Neural crest cell (in vitro differentiated cells): ENCODE results near the gene GMDS. TPM values are rescaled to one million over a fixed set of nuclear protein-coding genes. Genes with fewer than 3 reads are reported as not detected.

Experiments
- DNase-seq: peaks from one replicate; pipeline ENCODE4 v3.0.0; 2021; ENCODE audit warnings: low read depth, mixed read lengths, low spot score
- H3K27ac Mint-ChIP-seq: one replicate; pipeline ENCODE4 v1.8.0; 2021; ENCODE audit warnings: mild to moderate bottlenecking, mixed read lengths; ENCODE audit not compliant: unreplicated experiment
- H3K27me3 Mint-ChIP-seq: 2 replicates; pipeline ENCODE4 v1.8.0; 2021; ENCODE audit warnings: low read depth, mild to moderate bottlenecking, mixed read lengths
- H3K36me3 Mint-ChIP-seq: 2 replicates; pipeline ENCODE4 v1.8.0; 2021; ENCODE audit warnings: low read depth, mild to moderate bottlenecking, mixed read lengths
- H3K4me1 Mint-ChIP-seq: 2 replicates; pipeline ENCODE4 v1.8.0; 2021; ENCODE audit warnings: mixed read lengths
- H3K4me3 Mint-ChIP-seq: one replicate; pipeline ENCODE4 v1.8.0; 2021; ENCODE audit warnings: mild to moderate bottlenecking, mixed read lengths
- H3K9me3 Mint-ChIP-seq: 2 replicates; pipeline ENCODE4 v1.8.0; 2021; ENCODE audit warnings: mixed read lengths
- total RNA-seq: library from RNA; stranded (reverse); gene quantifications from 2 replicates; pipeline ENCODE4 v1.2.1, GENCODE V29; 2021
- TF ChIP-seq, protein P1 (sequence below): fragments of 200-600 bp; sonication (generic); conservative IDR thresholded peaks from 2 replicates; pipeline ENCODE4 v1.5.0; 2021; ENCODE audit warnings: antibody characterized with exemption, mild to moderate bottlenecking

Gene GMDS
- total RNA-seq, 1 donor from 2014 or later, result 16.1 TPM

DNA sequence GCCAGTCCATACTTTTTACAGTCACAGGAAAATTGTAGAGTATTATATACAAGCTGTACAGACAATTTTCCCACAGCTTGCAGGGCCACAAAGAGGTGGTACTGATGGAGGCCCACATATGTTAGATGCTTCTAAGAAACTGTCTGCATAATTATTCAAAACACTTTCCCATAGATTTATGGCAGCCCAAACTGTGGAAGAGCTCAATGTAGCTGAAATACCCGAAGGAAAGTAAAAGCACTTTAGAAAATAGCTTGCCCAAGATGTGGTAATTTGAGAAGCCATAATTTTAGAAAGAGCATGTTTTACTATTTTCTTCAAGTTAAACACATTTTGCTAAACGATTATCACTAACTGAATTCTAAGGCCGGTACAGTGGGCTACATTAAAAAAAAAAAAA, 36.9 kb downstream of the GMDS start:
- Mint-ChIP-seq H3K4me3 (no peak overlapping the region), H3K36me3 (no peaks in the 10 kb centered on the region), H3K27me3 (peaks cover 2% of the 10 kb centered on the region), H3K9me3 (peaks cover 4% of the 10 kb centered on the region), H3K4me1 (no peaks in the 10 kb centered on the region), H3K27ac (no peak overlapping the region)
- DNase-seq, result no peak
- TF ChIP-seq, protein P1, sequence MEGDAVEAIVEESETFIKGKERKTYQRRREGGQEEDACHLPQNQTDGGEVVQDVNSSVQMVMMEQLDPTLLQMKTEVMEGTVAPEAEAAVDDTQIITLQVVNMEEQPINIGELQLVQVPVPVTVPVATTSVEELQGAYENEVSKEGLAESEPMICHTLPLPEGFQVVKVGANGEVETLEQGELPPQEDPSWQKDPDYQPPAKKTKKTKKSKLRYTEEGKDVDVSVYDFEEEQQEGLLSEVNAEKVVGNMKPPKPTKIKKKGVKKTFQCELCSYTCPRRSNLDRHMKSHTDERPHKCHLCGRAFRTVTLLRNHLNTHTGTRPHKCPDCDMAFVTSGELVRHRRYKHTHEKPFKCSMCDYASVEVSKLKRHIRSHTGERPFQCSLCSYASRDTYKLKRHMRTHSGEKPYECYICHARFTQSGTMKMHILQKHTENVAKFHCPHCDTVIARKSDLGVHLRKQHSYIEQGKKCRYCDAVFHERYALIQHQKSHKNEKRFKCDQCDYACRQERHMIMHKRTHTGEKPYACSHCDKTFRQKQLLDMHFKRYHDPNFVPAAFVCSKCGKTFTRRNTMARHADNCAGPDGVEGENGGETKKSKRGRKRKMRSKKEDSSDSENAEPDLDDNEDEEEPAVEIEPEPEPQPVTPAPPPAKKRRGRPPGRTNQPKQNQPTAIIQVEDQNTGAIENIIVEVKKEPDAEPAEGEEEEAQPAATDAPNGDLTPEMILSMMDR, result no peak

DNA sequence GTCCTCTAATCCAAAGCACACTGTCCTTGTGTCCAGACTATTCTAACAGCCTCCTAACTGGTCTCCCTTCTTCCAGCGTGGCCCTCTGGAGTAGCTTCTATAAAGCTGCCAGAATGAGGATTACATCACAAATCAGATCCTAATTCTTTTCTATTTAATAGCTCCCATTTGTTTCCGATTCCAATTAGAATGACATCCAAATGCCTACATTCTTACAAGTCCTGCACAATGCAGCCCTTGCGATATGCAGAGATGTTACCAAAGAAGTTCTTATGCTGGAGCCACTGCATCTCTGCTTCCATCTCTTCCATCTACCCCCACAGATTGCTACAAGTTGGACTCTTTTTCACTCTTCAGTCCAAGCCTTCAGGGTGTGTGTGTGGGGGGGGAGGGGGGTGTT, 40.0 kb downstream of the GMDS start:
- no peaks in the 10 kb centered on the region for H3K4me1 Mint-ChIP-seq
- H3K9me3 Mint-ChIP-seq, result peaks cover 4% of the 10 kb centered on the region
- no peak overlapping the region for H3K4me3 Mint-ChIP-seq
- no peaks in the 10 kb centered on the region for H3K36me3 Mint-ChIP-seq
- DNase-seq, result no peak
- no peak overlapping the region for H3K27ac Mint-ChIP-seq
- no peaks in the 10 kb centered on the region for H3K27me3 Mint-ChIP-seq
- TF ChIP-seq, protein P1, result no peak

- H3K27me3 Mint-ChIP-seq, result no peaks in the 10 kb centered on the region
- H3K9me3 Mint-ChIP-seq, result peaks cover 4% of the 10 kb centered on the region
- H3K4me1 Mint-ChIP-seq, result no peaks in the 10 kb centered on the region
- no peaks in the 10 kb centered on the region for H3K36me3 Mint-ChIP-seq
- no peak overlapping the region for H3K4me3 Mint-ChIP-seq
- H3K27ac Mint-ChIP-seq, result no peak overlapping the region
- TF ChIP-seq, protein P1, result no peak
- no peak for DNase-seq
Measured at GRCh38 chr6:2204272-2204671, 41.1 kb downstream of the GMDS start.

GRCh38 chr6:2203264-2203663, 42.1 kb downstream of the GMDS start:
- Mint-ChIP-seq H3K27me3 (peaks cover 4% of the 10 kb centered on the region), H3K4me3 (no peak overlapping the region), H3K4me1 (no peaks in the 10 kb centered on the region), H3K9me3 (peaks cover 4% of the 10 kb centered on the region), H3K36me3 (no peaks in the 10 kb centered on the region), H3K27ac (no peak overlapping the region)
- no peak for DNase-seq
- TF ChIP-seq, protein P1, result no peak

- no peak for DNase-seq
- TF ChIP-seq, protein P1, result no peak
- Mint-ChIP-seq H3K4me3 (no peak overlapping the region), H3K36me3 (no peaks in the 10 kb centered on the region), H3K27me3 (peaks cover 11% of the 10 kb centered on the region), H3K4me1 (peaks cover 3% of the 10 kb centered on the region), H3K9me3 (no peaks in the 10 kb centered on the region), H3K27ac (no peak overlapping the region)
Measured at GRCh38 chr6:2197984-2198383, 47.4 kb downstream of the GMDS start.

GRCh38 chr6:2197177-2197671, 48.2 kb downstream of the GMDS start:
- Mint-ChIP-seq H3K27me3 (peaks cover 11% of the 10 kb centered on the region), H3K4me3 (no peak overlapping the region), H3K9me3 (no peaks in the 10 kb centered on the region), H3K36me3 (no peaks in the 10 kb centered on the region), H3K27ac (no peak overlapping the region), H3K4me1 (peaks cover 3% of the 10 kb centered on the region)
- DNase-seq, result no peak
- TF ChIP-seq, protein P1, result no peak
